Keratinocyte (primary cell): ENCODE results near the gene SPTBN4.

ENCODE experiments used
- EZH2 ChIP-seq: IDR thresholded peaks from one replicate; pipeline ENCODE4 v1.6.1; 2012; ENCODE audit warnings: inconsistent platforms, mild to moderate bottlenecking, low read length, moderate library complexity
- TF ChIP-seq, protein P1 (sequence below), 3 experiments: IDR thresholded peaks in 1 of 3; conservative IDR thresholded peaks in 1 of 3; optimal IDR thresholded peaks in 1 of 3; 2 replicates in 2 of 3; 3 replicates in 1 of 3; pipeline versions ENCODE3 to v1.5.1; 2011; ENCODE audit warnings: low read length in 3 of 3, mild to moderate bottlenecking in 3 of 3, moderate library complexity in 2 of 3, control low read depth in 1 of 3, inconsistent platforms in 1 of 3; ENCODE audit not compliant: insufficient read depth in 2 of 3; ENCODE audit errors: extremely low read depth in 1 of 3

DNA sequence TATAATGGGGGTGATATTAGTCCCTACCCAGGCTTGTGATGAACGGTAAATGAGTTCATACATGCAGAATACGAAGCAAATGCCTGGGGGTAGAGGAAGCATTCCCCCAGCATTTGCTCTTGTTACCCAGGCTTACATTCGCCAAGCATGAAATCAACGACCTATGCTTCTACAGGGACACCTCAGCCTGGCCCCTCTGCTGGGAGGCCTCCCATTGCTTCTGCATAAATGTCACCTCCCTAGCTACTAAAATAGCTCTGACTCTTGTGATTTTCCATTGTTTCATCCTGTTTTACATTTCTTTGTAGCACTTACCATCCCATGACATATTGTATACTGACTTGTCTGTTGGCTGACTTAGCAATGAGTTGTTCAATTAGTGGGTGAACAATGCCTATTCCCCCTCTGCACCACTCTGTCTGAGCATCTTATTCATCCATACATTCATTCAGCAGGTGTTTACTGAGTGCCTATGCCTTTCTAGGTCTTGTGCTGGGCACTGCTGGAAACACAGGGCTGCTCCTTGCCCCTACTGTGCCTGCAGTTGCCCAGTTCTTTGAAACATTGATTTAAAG lies 47.0 kb downstream of the SPTBN4 start:
- TF ChIP-seq, protein P1, sequence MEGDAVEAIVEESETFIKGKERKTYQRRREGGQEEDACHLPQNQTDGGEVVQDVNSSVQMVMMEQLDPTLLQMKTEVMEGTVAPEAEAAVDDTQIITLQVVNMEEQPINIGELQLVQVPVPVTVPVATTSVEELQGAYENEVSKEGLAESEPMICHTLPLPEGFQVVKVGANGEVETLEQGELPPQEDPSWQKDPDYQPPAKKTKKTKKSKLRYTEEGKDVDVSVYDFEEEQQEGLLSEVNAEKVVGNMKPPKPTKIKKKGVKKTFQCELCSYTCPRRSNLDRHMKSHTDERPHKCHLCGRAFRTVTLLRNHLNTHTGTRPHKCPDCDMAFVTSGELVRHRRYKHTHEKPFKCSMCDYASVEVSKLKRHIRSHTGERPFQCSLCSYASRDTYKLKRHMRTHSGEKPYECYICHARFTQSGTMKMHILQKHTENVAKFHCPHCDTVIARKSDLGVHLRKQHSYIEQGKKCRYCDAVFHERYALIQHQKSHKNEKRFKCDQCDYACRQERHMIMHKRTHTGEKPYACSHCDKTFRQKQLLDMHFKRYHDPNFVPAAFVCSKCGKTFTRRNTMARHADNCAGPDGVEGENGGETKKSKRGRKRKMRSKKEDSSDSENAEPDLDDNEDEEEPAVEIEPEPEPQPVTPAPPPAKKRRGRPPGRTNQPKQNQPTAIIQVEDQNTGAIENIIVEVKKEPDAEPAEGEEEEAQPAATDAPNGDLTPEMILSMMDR (optimal IDR thresholded peaks at IDR 0.05 in 1 of 3, IDR thresholded peaks at IDR 0.05 in 1 of 3, conservative IDR thresholded peaks at IDR 0.05 in 1 of 3; ENCODE audit: extremely low read depth in 1 of 3, insufficient read depth in 2 of 3, low read length in 3 of 3), result no peak
- no peak for TF ChIP-seq EZH2
